Keratinocyte (primary cell): ENCODE measurements around the gene ARFRP1. TPM values are rescaled to one million over a fixed set of nuclear protein-coding genes. Genes with fewer than 3 reads are reported as not detected.

Source experiments
- DNase-seq: peaks from one replicate; pipeline ENCODE4 v3.0.0-alpha.2; 2011; ENCODE audit warnings: low read depth, missing footprints, low spot score
- FAIRE-seq: peaks from 2 replicates; lab custom pipeline; 2011; peaks lifted over from hg19 to GRCh38; lab: Jason Lieb, UNC
- H2AFZ ChIP-seq: 2 replicates; pipeline ENCODE4 v1.6.0; 2012; ENCODE audit warnings: low read length, control low read depth, inconsistent platforms; ENCODE audit not compliant: control insufficient read depth
- H3K27ac ChIP-seq: 2 replicates; pipeline ENCODE4 v1.5.1; 2011; ENCODE audit warnings: low read length; ENCODE audit not compliant: control insufficient read depth, insufficient read depth
- H3K27me3 ChIP-seq: 3 replicates; pipeline ENCODE4 v1.6.0; 2011; ENCODE audit warnings: low read length; ENCODE audit not compliant: control insufficient read depth, insufficient read depth; ENCODE audit errors: extremely low read depth
- H3K36me3 ChIP-seq, 2 experiments: 2 replicates in 1 of 2; 3 replicates in 1 of 2; pipeline ENCODE4 v1.5.1; 2011; ENCODE audit warnings: low read length in 2 of 2, mild to moderate bottlenecking in 1 of 2; ENCODE audit not compliant: control insufficient read depth in 2 of 2, insufficient read depth in 2 of 2; ENCODE audit errors: extremely low read depth in 1 of 2
- H3K4me1 ChIP-seq: 3 replicates; pipeline ENCODE4 v1.5.1; 2011; ENCODE audit warnings: low read length; ENCODE audit not compliant: control insufficient read depth, insufficient read depth; ENCODE audit errors: extremely low read depth
- H3K4me2 ChIP-seq: 3 replicates; pipeline ENCODE4 v1.6.0; 2011; ENCODE audit warnings: low read depth, low read length; ENCODE audit not compliant: control insufficient read depth, insufficient read depth; ENCODE audit errors: extremely low read depth
- H3K4me3 ChIP-seq, 3 experiments: fragments of 200-600 bp in 1 of 3; sonication (generic) in 1 of 3; 2 replicates in 2 of 3; 3 replicates in 1 of 3; pipeline ENCODE4 v1.5.1; 2011 to 2016; ENCODE audit warnings: low read length in 3 of 3, mild to moderate bottlenecking in 3 of 3, control low read depth in 2 of 3, inconsistent platforms in 1 of 3, low read depth in 1 of 3, mixed read lengths in 1 of 3, mixed run types in 1 of 3, moderate library complexity in 1 of 3; ENCODE audit not compliant: control insufficient read depth in 2 of 3, insufficient read depth in 2 of 3; ENCODE audit errors: extremely low read depth in 1 of 3
- H3K79me2 ChIP-seq: 2 replicates; pipeline ENCODE4 v1.6.0; 2012; ENCODE audit warnings: low read length; ENCODE audit not compliant: control insufficient read depth, insufficient read depth
- H3K9ac ChIP-seq: 3 replicates; pipeline ENCODE4 v1.6.0; 2011; ENCODE audit warnings: low read length; ENCODE audit not compliant: control insufficient read depth, insufficient read depth; ENCODE audit errors: extremely low read depth
- H3K9me1 ChIP-seq: 3 replicates; pipeline ENCODE4 v1.6.0; 2011; ENCODE audit warnings: low read length; ENCODE audit not compliant: control insufficient read depth, insufficient read depth; ENCODE audit errors: extremely low read depth
- H3K9me3 ChIP-seq: 2 replicates; pipeline ENCODE4 v1.5.1; 2012; ENCODE audit warnings: low read depth, low read length; ENCODE audit not compliant: control insufficient read depth
- H4K20me1 ChIP-seq: 3 replicates; pipeline ENCODE4 v1.6.0; 2011; ENCODE audit warnings: low read length; ENCODE audit not compliant: control insufficient read depth, insufficient read depth; ENCODE audit errors: extremely low read depth
- EZH2 ChIP-seq: IDR thresholded peaks from one replicate; pipeline ENCODE4 v1.6.1; 2012; ENCODE audit warnings: inconsistent platforms, mild to moderate bottlenecking, low read length, moderate library complexity
- dilution Hi-C: fragments of 300-500 bp; cut with MboI; formaldehyde crosslinking; loops from one replicate; pipeline ENCODE4 v1.7.0; 2020; ENCODE audit warnings: low sequenced_read_pairs; ENCODE audit not compliant: extremely low pct_ligation_motif_present
- polyA plus RNA-seq, 5 experiments: library from polyadenylated mRNA; depleted of rRNA in 3 of 5; stranded (reverse) in 3 of 5; stranded (forward) in 1 of 5; unstranded in 1 of 5; fragments of >200 nt; gene quantifications; 1 replicate in 1 of 5; 2 replicates in 3 of 5; 3 replicates in 1 of 5; pipeline versions ENCODE4 v1.2.1 to v1.2.3, GENCODE V29; 2011 to 2012; ENCODE audit warnings: missing spikeins in 2 of 5, low read depth in 1 of 5, low replicate concordance in 1 of 5
- TF ChIP-seq, protein P1 (sequence below), 3 experiments: IDR thresholded peaks in 1 of 3; conservative IDR thresholded peaks in 1 of 3; optimal IDR thresholded peaks in 1 of 3; 2 replicates in 2 of 3; 3 replicates in 1 of 3; pipeline versions ENCODE3 to v1.5.1; 2011; ENCODE audit warnings: low read length in 3 of 3, mild to moderate bottlenecking in 3 of 3, moderate library complexity in 2 of 3, control low read depth in 1 of 3, inconsistent platforms in 1 of 3; ENCODE audit not compliant: insufficient read depth in 2 of 3; ENCODE audit errors: extremely low read depth in 1 of 3

ARFRP1 gene
- polyA plus RNA-seq, 1 donor (not counting 4 experiments of a cell fraction or from before 2014, with no cell fraction given): 30.4 TPM

- dilution Hi-C loops: no loop called here
- Histone ChIP-seq H3K4me1 (peaks cover 36% of the 10 kb centered on the region), H3K9me3 (no peaks in the 10 kb centered on the region), H3K4me2 (no peak overlapping the region), H3K9ac (no peak overlapping the region), H3K36me3 (peaks cover 0 to 5% of the 10 kb centered on the region in 2 experiments), H3K27ac (no peak overlapping the region), H3K9me1 (no peaks in the 10 kb centered on the region), H3K4me3 (no peak overlapping the region), H3K27me3 (no peaks in the 10 kb centered on the region), H3K79me2 (no peaks in the 10 kb centered on the region), H4K20me1 (no peaks in the 10 kb centered on the region), H2AFZ (no peak overlapping the region)
- TF ChIP-seq, protein P1, sequence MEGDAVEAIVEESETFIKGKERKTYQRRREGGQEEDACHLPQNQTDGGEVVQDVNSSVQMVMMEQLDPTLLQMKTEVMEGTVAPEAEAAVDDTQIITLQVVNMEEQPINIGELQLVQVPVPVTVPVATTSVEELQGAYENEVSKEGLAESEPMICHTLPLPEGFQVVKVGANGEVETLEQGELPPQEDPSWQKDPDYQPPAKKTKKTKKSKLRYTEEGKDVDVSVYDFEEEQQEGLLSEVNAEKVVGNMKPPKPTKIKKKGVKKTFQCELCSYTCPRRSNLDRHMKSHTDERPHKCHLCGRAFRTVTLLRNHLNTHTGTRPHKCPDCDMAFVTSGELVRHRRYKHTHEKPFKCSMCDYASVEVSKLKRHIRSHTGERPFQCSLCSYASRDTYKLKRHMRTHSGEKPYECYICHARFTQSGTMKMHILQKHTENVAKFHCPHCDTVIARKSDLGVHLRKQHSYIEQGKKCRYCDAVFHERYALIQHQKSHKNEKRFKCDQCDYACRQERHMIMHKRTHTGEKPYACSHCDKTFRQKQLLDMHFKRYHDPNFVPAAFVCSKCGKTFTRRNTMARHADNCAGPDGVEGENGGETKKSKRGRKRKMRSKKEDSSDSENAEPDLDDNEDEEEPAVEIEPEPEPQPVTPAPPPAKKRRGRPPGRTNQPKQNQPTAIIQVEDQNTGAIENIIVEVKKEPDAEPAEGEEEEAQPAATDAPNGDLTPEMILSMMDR (optimal IDR thresholded peaks at IDR 0.05 in 1 of 3, IDR thresholded peaks at IDR 0.05 in 1 of 3, conservative IDR thresholded peaks at IDR 0.05 in 1 of 3; ENCODE audit: extremely low read depth in 1 of 3, insufficient read depth in 2 of 3, low read length in 3 of 3): no peak
- TF ChIP-seq EZH2: no peak
- DNase-seq (no peak), FAIRE-seq (peak; percentile 26)
These were observed 21.1 kb downstream of the ARFRP1 start for GRCh38 chr20:63686492-63687321.

GRCh38 chr20:63686094-63686491 is 21.7 kb downstream of the ARFRP1 start:
- TF ChIP-seq, protein P1 (optimal IDR thresholded peaks at IDR 0.05 in 1 of 3, IDR thresholded peaks at IDR 0.05 in 1 of 3, conservative IDR thresholded peaks at IDR 0.05 in 1 of 3; ENCODE audit: extremely low read depth in 1 of 3, insufficient read depth in 2 of 3, low read length in 3 of 3): no peak
- no peak for TF ChIP-seq EZH2

More at GRCh38 chr20:63686094-63686491, 21.7 kb downstream of the ARFRP1 start:
- Histone ChIP-seq H2AFZ (no peak overlapping the region), H3K36me3 (peaks cover 0 to 5% of the 10 kb centered on the region in 2 experiments), H3K27me3 (no peaks in the 10 kb centered on the region), H3K27ac (no peak overlapping the region), H3K4me1 (peaks cover 33% of the 10 kb centered on the region), H3K9me1 (no peaks in the 10 kb centered on the region), H3K9ac (no peak overlapping the region), H3K79me2 (no peaks in the 10 kb centered on the region), H3K9me3 (no peaks in the 10 kb centered on the region), H4K20me1 (no peaks in the 10 kb centered on the region), H3K4me3 (no peak overlapping the region), H3K4me2 (no peak overlapping the region)
- DNase-seq: no peak
- no peak for FAIRE-seq
- dilution Hi-C loops: no loop called here
